Breast epithelium (tissue), 3 donors: ENCODE measurements around the gene SYNRG.

Experiments
- POLR2A ChIP-seq: fragments of 450-650 bp; IDR thresholded peaks from one replicate; pipeline ENCODE4 v1.6.1; 2016; ENCODE audit warnings: antibody characterized with exemption, mild to moderate bottlenecking, moderate library complexity
- POLR2AphosphoS5 ChIP-seq, 3 donors: sonication (generic); formaldehyde crosslinking; IDR thresholded peaks; one replicate each; pipeline ENCODE4 v1.6.1; 2017; ENCODE audit warnings: antibody characterized with exemption in 3 of 3
- TF ChIP-seq, protein P1 (sequence below), 3 donors: fragments of 450-650 bp; IDR thresholded peaks; one replicate each; pipeline ENCODE4 v1.5.1; 2016 to 2017; ENCODE audit warnings: antibody characterized with exemption in 3 of 3, mild to moderate bottlenecking in 3 of 3, moderate library complexity in 3 of 3

DNA sequence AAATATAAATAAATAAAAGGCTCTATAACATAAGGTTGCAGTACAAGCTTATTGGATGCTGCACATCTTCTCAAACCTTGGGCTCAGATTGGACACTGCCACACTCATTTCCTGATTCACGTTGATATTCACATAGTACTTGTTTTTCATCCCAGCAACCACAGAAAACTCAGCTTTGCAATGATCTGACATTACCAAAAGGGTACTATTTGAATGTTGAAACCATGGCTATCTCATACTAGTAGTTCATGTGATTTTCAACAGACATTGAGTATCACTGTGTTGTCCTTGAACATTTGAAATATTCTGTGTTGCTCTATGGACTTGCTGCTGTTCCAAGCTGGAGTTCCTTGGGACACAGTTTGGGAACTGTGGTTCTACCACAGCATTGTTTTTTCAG is 48.0 kb upstream of the SYNRG start:
- TF ChIP-seq POLR2A (no peak), POLR2AphosphoS5 (IDR thresholded peaks at IDR 0.05) (no peak)
- TF ChIP-seq, protein P1, sequence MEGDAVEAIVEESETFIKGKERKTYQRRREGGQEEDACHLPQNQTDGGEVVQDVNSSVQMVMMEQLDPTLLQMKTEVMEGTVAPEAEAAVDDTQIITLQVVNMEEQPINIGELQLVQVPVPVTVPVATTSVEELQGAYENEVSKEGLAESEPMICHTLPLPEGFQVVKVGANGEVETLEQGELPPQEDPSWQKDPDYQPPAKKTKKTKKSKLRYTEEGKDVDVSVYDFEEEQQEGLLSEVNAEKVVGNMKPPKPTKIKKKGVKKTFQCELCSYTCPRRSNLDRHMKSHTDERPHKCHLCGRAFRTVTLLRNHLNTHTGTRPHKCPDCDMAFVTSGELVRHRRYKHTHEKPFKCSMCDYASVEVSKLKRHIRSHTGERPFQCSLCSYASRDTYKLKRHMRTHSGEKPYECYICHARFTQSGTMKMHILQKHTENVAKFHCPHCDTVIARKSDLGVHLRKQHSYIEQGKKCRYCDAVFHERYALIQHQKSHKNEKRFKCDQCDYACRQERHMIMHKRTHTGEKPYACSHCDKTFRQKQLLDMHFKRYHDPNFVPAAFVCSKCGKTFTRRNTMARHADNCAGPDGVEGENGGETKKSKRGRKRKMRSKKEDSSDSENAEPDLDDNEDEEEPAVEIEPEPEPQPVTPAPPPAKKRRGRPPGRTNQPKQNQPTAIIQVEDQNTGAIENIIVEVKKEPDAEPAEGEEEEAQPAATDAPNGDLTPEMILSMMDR (IDR thresholded peaks at IDR 0.05), result no peak
